GM13976 (cell line): Measurements from ENCODE around the gene DAGLA.

Experiments
- DNase-seq: peaks from one replicate; pipeline ENCODE4 v3.0.0; 2012; ENCODE audit warnings: low spot score
- in situ Hi-C: fragments of 300-500 bp; cut with MboI; formaldehyde crosslinking; loops from one replicate; pipeline ENCODE4 v1.12.0; 2022; ENCODE audit warnings: low sequenced_read_pairs, mixed read lengths, inconsistent platforms; ENCODE audit not compliant: unreplicated experiment
- TF ChIP-seq, protein P1 (sequence below): IDR thresholded peaks from 2 replicates; pipeline ENCODE4 v1.5.1; 2012; ENCODE audit warnings: borderline replicate concordance, mild to moderate bottlenecking; ENCODE audit not compliant: insufficient read depth; ENCODE audit errors: extremely low read depth, missing control alignments, control extremely low read depth

The DAGLA gene

DNA sequence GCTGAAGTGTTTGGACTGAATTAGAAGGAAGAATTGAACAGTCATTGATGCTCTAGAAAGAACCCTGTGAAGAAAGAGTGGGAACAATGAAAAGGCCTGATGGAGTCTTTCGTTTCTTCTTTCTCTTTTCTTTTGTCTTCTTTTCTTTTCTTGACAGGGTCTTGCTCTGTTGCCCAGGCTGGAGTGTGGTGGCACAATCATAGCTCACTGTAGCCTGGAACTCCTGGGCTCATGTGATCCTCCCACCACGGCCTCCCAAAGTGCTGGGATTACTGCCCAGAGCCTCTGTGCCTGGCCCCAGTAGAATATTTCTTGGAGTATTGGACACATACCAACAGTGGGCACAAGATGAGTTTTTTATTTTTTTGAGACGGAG lies 113.6 kb downstream of the DAGLA start:
- DNase-seq, result no peak
- in situ Hi-C loops, result loop anchor here (10.0 kb wide), 1 partner anchor 281 kb away; no protein-coding TSS in a partner anchor
- TF ChIP-seq, protein P1, sequence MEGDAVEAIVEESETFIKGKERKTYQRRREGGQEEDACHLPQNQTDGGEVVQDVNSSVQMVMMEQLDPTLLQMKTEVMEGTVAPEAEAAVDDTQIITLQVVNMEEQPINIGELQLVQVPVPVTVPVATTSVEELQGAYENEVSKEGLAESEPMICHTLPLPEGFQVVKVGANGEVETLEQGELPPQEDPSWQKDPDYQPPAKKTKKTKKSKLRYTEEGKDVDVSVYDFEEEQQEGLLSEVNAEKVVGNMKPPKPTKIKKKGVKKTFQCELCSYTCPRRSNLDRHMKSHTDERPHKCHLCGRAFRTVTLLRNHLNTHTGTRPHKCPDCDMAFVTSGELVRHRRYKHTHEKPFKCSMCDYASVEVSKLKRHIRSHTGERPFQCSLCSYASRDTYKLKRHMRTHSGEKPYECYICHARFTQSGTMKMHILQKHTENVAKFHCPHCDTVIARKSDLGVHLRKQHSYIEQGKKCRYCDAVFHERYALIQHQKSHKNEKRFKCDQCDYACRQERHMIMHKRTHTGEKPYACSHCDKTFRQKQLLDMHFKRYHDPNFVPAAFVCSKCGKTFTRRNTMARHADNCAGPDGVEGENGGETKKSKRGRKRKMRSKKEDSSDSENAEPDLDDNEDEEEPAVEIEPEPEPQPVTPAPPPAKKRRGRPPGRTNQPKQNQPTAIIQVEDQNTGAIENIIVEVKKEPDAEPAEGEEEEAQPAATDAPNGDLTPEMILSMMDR, result no peak

DNA sequence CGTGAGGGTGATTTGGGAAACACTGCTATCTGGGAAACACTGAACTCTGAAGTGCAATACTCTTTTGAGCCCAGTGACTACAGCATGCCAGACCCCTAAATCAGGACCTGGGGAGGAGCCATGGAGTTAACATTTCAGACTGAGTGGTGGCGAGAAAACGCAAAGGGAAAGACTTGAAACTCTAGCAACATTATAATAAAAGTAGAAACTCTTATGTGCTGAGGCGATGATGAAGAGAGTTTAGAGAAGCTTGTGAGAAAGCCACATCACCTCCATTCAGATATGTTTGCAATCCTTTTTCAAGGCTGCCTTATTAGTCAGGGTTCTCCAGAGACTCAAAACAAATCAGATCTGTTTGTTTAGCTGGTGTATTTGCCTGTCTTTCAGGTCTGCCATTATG lies 114.4 kb downstream of the DAGLA start:
- DNase-seq, result no peak
- in situ Hi-C loops, result loop anchor here (10.0 kb wide), 1 partner anchor 280 kb away; no protein-coding TSS in a partner anchor

DNA sequence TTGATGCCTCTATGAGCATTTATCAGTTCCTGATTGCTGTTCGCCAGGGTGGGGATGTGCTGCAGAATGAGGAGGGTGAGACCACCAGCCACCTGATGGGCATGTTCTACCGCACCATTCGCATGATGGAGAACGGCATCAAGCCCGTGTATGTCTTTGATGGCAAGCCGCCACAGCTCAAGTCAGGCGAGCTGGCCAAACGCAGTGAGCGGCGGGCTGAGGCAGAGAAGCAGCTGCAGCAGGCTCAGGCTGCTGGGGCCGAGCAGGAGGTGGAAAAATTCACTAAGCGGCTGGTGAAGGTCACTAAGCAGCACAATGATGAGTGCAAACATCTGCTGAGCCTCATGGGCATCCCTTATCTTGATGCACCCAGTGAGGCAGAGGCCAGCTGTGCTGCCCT lies 115.3 kb downstream of the DAGLA start:
- TF ChIP-seq, protein P1, result no peak
- no peak for DNase-seq
- in situ Hi-C loops, result loop anchor here (10.0 kb wide), 1 partner anchor 279 kb away; no protein-coding TSS in a partner anchor

More for the DNA sequence above, 114.4 kb downstream of the DAGLA start:
- TF ChIP-seq, protein P1, result no peak

DNA sequence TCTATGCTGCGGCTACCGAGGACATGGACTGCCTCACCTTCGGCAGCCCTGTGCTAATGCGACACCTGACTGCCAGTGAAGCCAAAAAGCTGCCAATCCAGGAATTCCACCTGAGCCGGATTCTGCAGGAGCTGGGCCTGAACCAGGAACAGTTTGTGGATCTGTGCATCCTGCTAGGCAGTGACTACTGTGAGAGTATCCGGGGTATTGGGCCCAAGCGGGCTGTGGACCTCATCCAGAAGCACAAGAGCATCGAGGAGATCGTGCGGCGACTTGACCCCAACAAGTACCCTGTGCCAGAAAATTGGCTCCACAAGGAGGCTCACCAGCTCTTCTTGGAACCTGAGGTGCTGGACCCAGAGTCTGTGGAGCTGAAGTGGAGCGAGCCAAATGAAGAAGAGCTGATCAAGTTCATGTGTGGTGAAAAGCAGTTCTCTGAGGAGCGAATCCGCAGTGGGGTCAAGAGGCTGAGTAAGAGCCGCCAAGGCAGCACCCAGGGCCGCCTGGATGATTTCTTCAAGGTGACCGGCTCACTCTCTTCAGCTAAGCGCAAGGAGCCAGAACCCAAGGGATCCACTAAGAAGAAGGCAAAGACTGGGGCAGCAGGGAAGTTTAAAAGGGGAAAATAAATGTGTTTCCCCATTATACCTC lies 115.8 kb downstream of the DAGLA start:
- in situ Hi-C loops, result loop anchor here (10.0 kb wide), 1 partner anchor 279 kb away; no protein-coding TSS in a partner anchor
- TF ChIP-seq, protein P1, result no peak
- DNase-seq, result no peak
